HepG2 (cell line): ENCODE measurements around the gene ZNF444. TPM values are rescaled to one million over a fixed set of nuclear protein-coding genes. Genes with fewer than 3 reads are reported as not detected.
A peak's percentile ranks its signal among the peaks of the same experiment; 100 is the strongest.

Experiments used
- ASH2L ChIP-seq: fragments of 300-600, 200-600 bp; sonication (generic); IDR thresholded peaks from 2 replicates; pipeline ENCODE4 v1.7.0; 2017; ENCODE audit warnings: low read depth, mild to moderate bottlenecking, moderate library complexity, mixed read lengths, low read length; ENCODE audit not compliant: insufficient read length
- EEA1 ChIP-seq: sonication (generic); formaldehyde crosslinking; IDR thresholded peaks from 2 replicates; pipeline ENCODE4 v1.5.1; 2020; ENCODE audit warnings: mild to moderate bottlenecking, missing genetic modification reagents, borderline replicate concordance
- HOXA9 ChIP-seq: sonication (generic); formaldehyde crosslinking; IDR thresholded peaks from 2 replicates; pipeline ENCODE4 v1.8.1; 2022; ENCODE audit warnings: missing genetic modification reagents, mild to moderate bottlenecking, moderate library complexity, borderline replicate concordance
- KMT2A ChIP-seq: sonication (generic); formaldehyde crosslinking; IDR thresholded peaks from 2 replicates; pipeline ENCODE4 v1.4.0; 2020; ENCODE audit warnings: missing genetic modification reagents
- MAFG ChIP-seq: sonication (generic); formaldehyde crosslinking; IDR thresholded peaks from 2 replicates; pipeline ENCODE4 v1.5.1; 2020; ENCODE audit warnings: mild to moderate bottlenecking, missing genetic modification reagents
- MAFK ChIP-seq, 2 experiments: IDR thresholded peaks in 1 of 2; conservative IDR thresholded peaks in 1 of 2; 2 replicates each; pipeline ENCODE4 v1.6.1; 2011; ENCODE audit warnings: improper control_type of control experiment in 2 of 2, low read length in 2 of 2
- NR2F1 ChIP-seq, 2 experiments: fragments of 450-650 bp in 1 of 2; formaldehyde crosslinking in 1 of 2; IDR thresholded peaks; 2 replicates each; pipeline versions ENCODE4 v1.5.0 to v1.6.1; 2016 to 2020; ENCODE audit warnings: mild to moderate bottlenecking in 1 of 2, missing compliant biosample characterization in 1 of 2, missing genetic modification reagents in 1 of 2, moderate library complexity in 1 of 2
- SRSF4 ChIP-seq: fragments of 200-400 bp; formaldehyde crosslinking; IDR thresholded peaks from one replicate; pipeline ENCODE4 v1.6.1; 2018; ENCODE audit warnings: mild to moderate bottlenecking, low read depth, low read length, moderate library complexity; ENCODE audit not compliant: poor library complexity, severe bottlenecking
- TBX3 ChIP-seq: fragments of 450-650 bp; IDR thresholded peaks from 2 replicates; pipeline ENCODE4 v1.6.1; 2017; ENCODE audit warnings: antibody characterized with exemption, mild to moderate bottlenecking, inconsistent platforms, borderline replicate concordance
- TFDP1 ChIP-seq: IDR thresholded peaks from 2 replicates; pipeline ENCODE4 v1.6.1; 2016; ENCODE audit warnings: missing compliant biosample characterization, missing genetic modification reagents, borderline replicate concordance
- ZBTB1 ChIP-seq: sonication (generic); formaldehyde crosslinking; IDR thresholded peaks from 2 replicates; pipeline ENCODE4 v1.4.0; 2020; ENCODE audit warnings: missing genetic modification reagents, borderline replicate concordance
- ZNF205 ChIP-seq: IDR thresholded peaks from 2 replicates; pipeline ENCODE4 v1.6.1; 2018; ENCODE audit warnings: missing biosample characterization, missing genetic modification reagents
- ZNF337 ChIP-seq: sonication (generic); formaldehyde crosslinking; IDR thresholded peaks from 2 replicates; pipeline ENCODE4 v1.5.1; 2020; ENCODE audit warnings: missing genetic modification reagents, low read depth, mild to moderate bottlenecking, borderline replicate concordance
- ZNF550 ChIP-seq: sonication (generic); formaldehyde crosslinking; IDR thresholded peaks from 2 replicates; pipeline ENCODE4 v1.4.0; 2020; ENCODE audit warnings: mild to moderate bottlenecking, missing genetic modification reagents, borderline replicate concordance
- ZNF615 ChIP-seq: sonication (generic); formaldehyde crosslinking; IDR thresholded peaks from 2 replicates; pipeline ENCODE4 v1.5.0; 2020; ENCODE audit warnings: mild to moderate bottlenecking, missing genetic modification reagents, borderline replicate concordance
- ZNF616 ChIP-seq: sonication (generic); formaldehyde crosslinking; IDR thresholded peaks from 2 replicates; pipeline ENCODE4 v1.5.0; 2020; ENCODE audit warnings: low read depth, mild to moderate bottlenecking, missing genetic modification reagents
- ZNF670 ChIP-seq: sonication (generic); formaldehyde crosslinking; IDR thresholded peaks from 2 replicates; pipeline ENCODE4 v1.8.0; 2022; ENCODE audit warnings: mild to moderate bottlenecking, missing genetic modification reagents, borderline replicate concordance
- ZNF749 ChIP-seq: sonication (generic); formaldehyde crosslinking; IDR thresholded peaks from 2 replicates; pipeline ENCODE4 v1.8.0; 2022; ENCODE audit warnings: mild to moderate bottlenecking, missing genetic modification reagents, moderate library complexity, borderline replicate concordance
- ZNF775 ChIP-seq: sonication (generic); formaldehyde crosslinking; IDR thresholded peaks from 2 replicates; pipeline ENCODE4 v1.4.0; 2020; ENCODE audit warnings: missing genetic modification reagents, mild to moderate bottlenecking, moderate library complexity, borderline replicate concordance
- ZNF776 ChIP-seq: sonication (generic); formaldehyde crosslinking; IDR thresholded peaks from 2 replicates; pipeline ENCODE4 v1.4.0; 2020; ENCODE audit warnings: mild to moderate bottlenecking, missing genetic modification reagents
- ZSCAN25 ChIP-seq: sonication (generic); formaldehyde crosslinking; IDR thresholded peaks from 2 replicates; pipeline ENCODE4 v1.8.0; 2022; ENCODE audit warnings: mild to moderate bottlenecking, missing genetic modification reagents
- polyA plus RNA-seq, 8 experiments: library from polyadenylated mRNA; depleted of rRNA in 3 of 8; stranded (reverse) in 7 of 8; unstranded in 1 of 8; fragments of >200 nt; fragmentation: Illumina TruSeq in 4 of 8; extraction: Trizol in 4 of 8; gene quantifications; 2 replicates each; pipeline versions ENCODE4 v1.2.1 to v1.2.3, GENCODE V29; 2011 to 2016; ENCODE audit warnings: low read depth in 4 of 8, missing spikeins in 1 of 8, mixed read lengths in 1 of 8; ENCODE audit not compliant: insufficient read depth in 1 of 8
- total RNA-seq, 5 experiments: library from RNA; depleted of rRNA; stranded (reverse); fragments of >200 nt; fragmentation: Illumina TruSeq; extraction: Trizol; gene quantifications; 2 replicates each; pipeline ENCODE4 v1.2.3, GENCODE V29; 2016; ENCODE audit warnings: low read depth in 1 of 5
- TF ChIP-seq, protein P1 (sequence below): sonication (generic); formaldehyde crosslinking; IDR thresholded peaks from 2 replicates; pipeline ENCODE4 v1.5.0; 2020; ENCODE audit warnings: mild to moderate bottlenecking, missing genetic modification reagents
- TF ChIP-seq, protein P2 (sequence below): sonication (generic); formaldehyde crosslinking; IDR thresholded peaks from 2 replicates; pipeline ENCODE4 v1.4.0; 2020; ENCODE audit warnings: mild to moderate bottlenecking, missing genetic modification reagents
- TF ChIP-seq, protein P3 (sequence below): sonication (generic); formaldehyde crosslinking; IDR thresholded peaks from 2 replicates; pipeline ENCODE4 v1.8.1; 2022; ENCODE audit warnings: mild to moderate bottlenecking, missing genetic modification reagents
- TF ChIP-seq, protein P4 (sequence below): sonication (generic); formaldehyde crosslinking; IDR thresholded peaks from 2 replicates; pipeline ENCODE4 v1.8.1; 2023; ENCODE audit warnings: mild to moderate bottlenecking, missing genetic modification reagents

ZNF444 gene
- total and polyA plus RNA-seq, 2 of the 13 experiments (the other 11 are each of a cell fraction or from before 2014, with no cell fraction given) = 27.4 to 30.3 TPM

DNA sequence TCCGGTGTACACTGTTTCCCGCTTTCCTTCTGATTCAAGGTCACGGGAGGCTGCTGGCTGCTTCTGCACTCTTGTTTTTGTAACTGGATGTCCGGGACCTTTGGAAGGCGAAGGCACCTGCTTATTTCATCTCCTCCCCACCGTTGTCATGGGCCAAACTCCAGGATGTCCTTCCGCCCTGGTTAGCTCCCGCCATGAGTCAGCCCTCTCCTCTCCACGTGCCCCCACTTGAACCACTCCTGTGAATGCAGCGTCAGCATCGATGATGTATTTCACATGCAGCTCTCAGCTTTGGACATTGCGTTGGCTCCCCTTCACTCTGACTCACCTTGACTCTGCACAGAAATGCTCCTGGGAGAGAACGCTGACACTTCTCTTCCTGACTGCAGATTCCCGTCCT is 29.2 kb downstream of the ZNF444 start (continued):
- TF ChIP-seq, protein P1, sequence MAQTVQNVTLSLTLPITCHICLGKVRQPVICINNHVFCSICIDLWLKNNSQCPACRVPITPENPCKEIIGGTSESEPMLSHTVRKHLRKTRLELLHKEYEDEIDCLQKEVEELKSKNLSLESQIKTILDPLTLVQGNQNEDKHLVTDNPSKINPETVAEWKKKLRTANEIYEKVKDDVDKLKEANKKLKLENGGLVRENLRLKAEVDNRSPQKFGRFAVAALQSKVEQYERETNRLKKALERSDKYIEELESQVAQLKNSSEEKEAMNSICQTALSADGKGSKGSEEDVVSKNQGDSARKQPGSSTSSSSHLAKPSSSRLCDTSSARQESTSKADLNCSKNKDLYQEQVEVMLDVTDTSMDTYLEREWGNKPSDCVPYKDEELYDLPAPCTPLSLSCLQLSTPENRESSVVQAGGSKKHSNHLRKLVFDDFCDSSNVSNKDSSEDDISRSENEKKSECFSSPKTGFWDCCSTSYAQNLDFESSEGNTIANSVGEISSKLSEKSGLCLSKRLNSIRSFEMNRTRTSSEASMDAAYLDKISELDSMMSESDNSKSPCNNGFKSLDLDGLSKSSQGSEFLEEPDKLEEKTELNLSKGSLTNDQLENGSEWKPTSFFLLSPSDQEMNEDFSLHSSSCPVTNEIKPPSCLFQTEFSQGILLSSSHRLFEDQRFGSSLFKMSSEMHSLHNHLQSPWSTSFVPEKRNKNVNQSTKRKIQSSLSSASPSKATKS (CRISPR knock-in tag) = no peak
- no peak for TF ChIP-seq ZNF749 (CRISPR knock-in tag)
- no peak for TF ChIP-seq HOXA9 (CRISPR knock-in tag)
- TF ChIP-seq ZNF616 (CRISPR knock-in tag) = no peak
- peak; percentile 90 for TF ChIP-seq TFDP1 (CRISPR knock-in tag)
- 0 out of 2 replicates have a peak, but pooled peaks have one; percentile 28 for TF ChIP-seq KMT2A (CRISPR knock-in tag)
- TF ChIP-seq ZNF337 = no peak
- TF ChIP-seq ZSCAN25 (CRISPR knock-in tag) = peak; percentile 68
- TF ChIP-seq NR2F1 (CRISPR knock-in tag; IDR thresholded peaks at IDR 0.05) = 0 out of 4 replicates have a peak, but pooled peaks of 1 of the 2 experiments have one; percentile 11
- TF ChIP-seq, protein P2, sequence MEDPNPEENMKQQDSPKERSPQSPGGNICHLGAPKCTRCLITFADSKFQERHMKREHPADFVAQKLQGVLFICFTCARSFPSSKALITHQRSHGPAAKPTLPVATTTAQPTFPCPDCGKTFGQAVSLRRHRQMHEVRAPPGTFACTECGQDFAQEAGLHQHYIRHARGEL (CRISPR knock-in tag) = no peak
- TF ChIP-seq, protein P3, sequence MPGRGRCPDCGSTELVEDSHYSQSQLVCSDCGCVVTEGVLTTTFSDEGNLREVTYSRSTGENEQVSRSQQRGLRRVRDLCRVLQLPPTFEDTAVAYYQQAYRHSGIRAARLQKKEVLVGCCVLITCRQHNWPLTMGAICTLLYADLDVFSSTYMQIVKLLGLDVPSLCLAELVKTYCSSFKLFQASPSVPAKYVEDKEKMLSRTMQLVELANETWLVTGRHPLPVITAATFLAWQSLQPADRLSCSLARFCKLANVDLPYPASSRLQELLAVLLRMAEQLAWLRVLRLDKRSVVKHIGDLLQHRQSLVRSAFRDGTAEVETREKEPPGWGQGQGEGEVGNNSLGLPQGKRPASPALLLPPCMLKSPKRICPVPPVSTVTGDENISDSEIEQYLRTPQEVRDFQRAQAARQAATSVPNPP (CRISPR knock-in tag) = no peak
- no peak for TF ChIP-seq ZNF776 (CRISPR knock-in tag)
- no peak for TF ChIP-seq ZNF550
- no peak for TF ChIP-seq ZNF775 (CRISPR knock-in tag)
- peak; percentile 97 to 100 for TF ChIP-seq MAFK (conservative IDR thresholded peaks at IDR 0.05 in 1 of 2, IDR thresholded peaks at IDR 0.05 in 1 of 2; ENCODE audit: low read length in 2 of 2)
- no peak for TF ChIP-seq TBX3
- TF ChIP-seq MAFG (CRISPR knock-in tag) = peak; percentile 97
- TF ChIP-seq ZNF205 (CRISPR knock-in tag) = peak; percentile 69; the same call in 1 of the 2 replicates
- no peak for TF ChIP-seq EEA1
- TF ChIP-seq, protein P4, sequence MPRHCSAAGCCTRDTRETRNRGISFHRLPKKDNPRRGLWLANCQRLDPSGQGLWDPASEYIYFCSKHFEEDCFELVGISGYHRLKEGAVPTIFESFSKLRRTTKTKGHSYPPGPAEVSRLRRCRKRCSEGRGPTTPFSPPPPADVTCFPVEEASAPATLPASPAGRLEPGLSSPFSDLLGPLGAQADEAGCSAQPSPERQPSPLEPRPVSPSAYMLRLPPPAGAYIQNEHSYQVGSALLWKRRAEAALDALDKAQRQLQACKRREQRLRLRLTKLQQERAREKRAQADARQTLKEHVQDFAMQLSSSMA (CRISPR knock-in tag) = peak; percentile 20; the same call in 1 of the 2 replicates
- TF ChIP-seq ZBTB1 (CRISPR knock-in tag) = no peak
- no peak for TF ChIP-seq ASH2L
- TF ChIP-seq ZNF670 = peak; percentile 90; the same call in 1 of the 2 replicates
- no peak for TF ChIP-seq ZNF615 (CRISPR knock-in tag)
- no peak for TF ChIP-seq SRSF4
